Measurements from ENCODE around the gene EEPD1.

The EEPD1 gene

GRCh38 chr7:36279200-36279925 is 126.3 kb downstream of the EEPD1 start:
- no peak for DNase-seq (ENCODE audit: low read depth)

GRCh38 chr7:36279926-36280315 is 126.9 kb downstream of the EEPD1 start:
- DNase-seq (ENCODE audit: low read depth) = no peak

- no peak for DNase-seq (ENCODE audit: low read depth)
Observed at GRCh38 chr7:36280840-36281812, 128.1 kb downstream of the EEPD1 start.

- DNase-seq (ENCODE audit: low read depth) = no peak
Observed at GRCh38 chr7:36281945-36282717, 129.1 kb downstream of the EEPD1 start.

- DNase-seq (ENCODE audit: low read depth) = no peak
Observed at GRCh38 chr7:36283181-36283580, 130.1 kb downstream of the EEPD1 start.

GRCh38 chr7:36283711-36284130 is 130.7 kb downstream of the EEPD1 start:
- no peak for DNase-seq (ENCODE audit: low read depth)

GRCh38 chr7:36284456-36285090 is 131.5 kb downstream of the EEPD1 start:
- DNase-seq (ENCODE audit: low read depth) = no peak

- no peak for DNase-seq (ENCODE audit: low read depth)
Observed at GRCh38 chr7:36285276-36285675, 132.2 kb downstream of the EEPD1 start.

GRCh38 chr7:36286226-36286625 is 133.2 kb downstream of the EEPD1 start:
- DNase-seq (ENCODE audit: low read depth) = no peak

- DNase-seq (ENCODE audit: low read depth) = no peak
Observed at GRCh38 chr7:36286688-36287087, 133.6 kb downstream of the EEPD1 start.

- DNase-seq (ENCODE audit: low read depth) = no peak
Observed at GRCh38 chr7:36287371-36288241, 134.6 kb downstream of the EEPD1 start.

GRCh38 chr7:36288501-36288900 is 135.4 kb downstream of the EEPD1 start:
- DNase-seq (ENCODE audit: low read depth) = no peak

- DNase-seq (ENCODE audit: low read depth) = no peak
Observed at GRCh38 chr7:36289833-36290661, 137.0 kb downstream of the EEPD1 start.

- peak; percentile 63 for DNase-seq (ENCODE audit: low read depth)
Observed at GRCh38 chr7:36291387-36292316, 138.6 kb downstream of the EEPD1 start.

- no peak for DNase-seq (ENCODE audit: low read depth)
Observed at GRCh38 chr7:36295090-36295489, 142.0 kb downstream of the EEPD1 start.

- DNase-seq (ENCODE audit: low read depth) = no peak
Observed at GRCh38 chr7:36296284-36296683, 143.2 kb downstream of the EEPD1 start.

- DNase-seq (ENCODE audit: low read depth) = no peak
Observed at GRCh38 chr7:36297364-36298009, 144.4 kb downstream of the EEPD1 start.

- DNase-seq (ENCODE audit: low read depth) = no peak
Observed at GRCh38 chr7:36298106-36298505, 145.1 kb downstream of the EEPD1 start.

Measured in stimulated activated CD8-positive, alpha-beta memory T cell treated with anti-CD3 and anti-CD28 coated beads, Interleukin-15, amount 100 ng/mL, for 24 hours (primary cell).